Memory B cell (primary cell): ENCODE results near the gene PAQR5.
"Not testable (repeated sequence)": the region's sequence is repeated elsewhere in the genome, so short reads cannot be mapped to it uniquely, and the experiment has no call there.

Experiments
- ATAC-seq: fragments of 150-1000 bp; cut with Tn5 transposase; 2 replicates; pipeline ENCODE4 v1.10.0; 2021; ENCODE audit warnings: low read depth, mild to moderate bottlenecking, moderate library complexity
- DNase-seq, 2 donors: peaks; one replicate each; pipeline ENCODE4 v3.0.0; 2022; ENCODE audit warnings: low spot score in 2 of 2
- H3K27ac Mint-ChIP-seq: one replicate; pipeline ENCODE4 v1.8.0; 2022; ENCODE audit warnings: mild to moderate bottlenecking, moderate library complexity, mixed read lengths
- H3K27me3 Mint-ChIP-seq: one replicate; pipeline ENCODE4 v1.8.0; 2022; ENCODE audit warnings: mixed read lengths
- H3K36me3 Mint-ChIP-seq: one replicate; pipeline ENCODE4 v1.8.0; 2022; ENCODE audit warnings: mild to moderate bottlenecking, mixed read lengths
- H3K4me1 Mint-ChIP-seq: one replicate; pipeline ENCODE4 v1.8.0; 2022; ENCODE audit warnings: mixed read lengths
- H3K4me3 Mint-ChIP-seq: one replicate; pipeline ENCODE4 v1.8.0; 2022; ENCODE audit warnings: mild to moderate bottlenecking, moderate library complexity, mixed read lengths
- H3K9me3 Mint-ChIP-seq: one replicate; pipeline ENCODE4 v1.8.0; 2022; ENCODE audit warnings: mixed read lengths

PAQR5 gene

GRCh38 chr15:69288011-69288410 lies 10.7 kb upstream of the PAQR5 start:
- Mint-ChIP-seq H3K36me3 (no peaks in the 10 kb centered on the region), H3K9me3 (no peaks in the 10 kb centered on the region), H3K4me3 (no peak overlapping the region), H3K27ac (no peak overlapping the region), H3K27me3 (peaks cover 4% of the 10 kb centered on the region), H3K4me1 (no peaks in the 10 kb centered on the region)
- ATAC-seq = no peak
- no peak for DNase-seq

GRCh38 chr15:69288531-69289341 lies 10.0 kb upstream of the PAQR5 start:
- H3K4me1 Mint-ChIP-seq = no peaks in the 10 kb centered on the region
- H3K36me3 Mint-ChIP-seq = no peaks in the 10 kb centered on the region
- no peak overlapping the region for H3K4me3 Mint-ChIP-seq
- H3K27ac Mint-ChIP-seq = no peak overlapping the region
- H3K27me3 Mint-ChIP-seq = peaks cover 4% of the 10 kb centered on the region
- ATAC-seq = no peak
- DNase-seq = no peak
- no peaks in the 10 kb centered on the region for H3K9me3 Mint-ChIP-seq

GRCh38 chr15:69289342-69290146 lies 9.2 kb upstream of the PAQR5 start:
- Mint-ChIP-seq H3K9me3 (no peaks in the 10 kb centered on the region), H3K36me3 (no peaks in the 10 kb centered on the region), H3K4me3 (no peak overlapping the region), H3K4me1 (no peaks in the 10 kb centered on the region), H3K27me3 (peaks cover 4% of the 10 kb centered on the region), H3K27ac (no peak overlapping the region)
- ATAC-seq (no peak), DNase-seq (no peak)

- H3K4me1 Mint-ChIP-seq = no peaks in the 10 kb centered on the region
- peaks cover 2% of the 10 kb centered on the region for H3K9me3 Mint-ChIP-seq
- H3K4me3 Mint-ChIP-seq = no peak overlapping the region
- DNase-seq (no peak), ATAC-seq (no peak)
- peaks cover 7% of the 10 kb centered on the region for H3K27me3 Mint-ChIP-seq
- no peak overlapping the region for H3K27ac Mint-ChIP-seq
- H3K36me3 Mint-ChIP-seq = no peaks in the 10 kb centered on the region
Measured at GRCh38 chr15:69290346-69291164, 8.2 kb upstream of the PAQR5 start.

GRCh38 chr15:69291651-69292050 lies 7.1 kb upstream of the PAQR5 start:
- not testable (repeated sequence) for H3K9me3 Mint-ChIP-seq, H3K4me1 Mint-ChIP-seq, DNase-seq, ATAC-seq, H3K27ac Mint-ChIP-seq, H3K36me3 Mint-ChIP-seq, H3K4me3 Mint-ChIP-seq
- H3K27me3 Mint-ChIP-seq = peaks cover 12% of the 10 kb centered on the region

GRCh38 chr15:69292826-69293420 lies 5.8 kb upstream of the PAQR5 start:
- no peak for ATAC-seq
- Mint-ChIP-seq H3K27me3 (peaks cover 14% of the 10 kb centered on the region), H3K36me3 (no peaks in the 10 kb centered on the region), H3K27ac (no peak overlapping the region), H3K4me1 (no peaks in the 10 kb centered on the region), H3K9me3 (peaks cover 2% of the 10 kb centered on the region), H3K4me3 (no peak overlapping the region)
- no peak for DNase-seq

GRCh38 chr15:69293741-69294615 lies 4.7 kb upstream of the PAQR5 start:
- no peak overlapping the region for H3K27ac Mint-ChIP-seq
- peaks cover 12% of the 10 kb centered on the region for H3K27me3 Mint-ChIP-seq
- no peak overlapping the region for H3K4me3 Mint-ChIP-seq
- peaks cover 2% of the 10 kb centered on the region for H3K9me3 Mint-ChIP-seq
- no peaks in the 10 kb centered on the region for H3K4me1 Mint-ChIP-seq
- no peak for DNase-seq
- H3K36me3 Mint-ChIP-seq = no peaks in the 10 kb centered on the region
- ATAC-seq = no peak

- Mint-ChIP-seq H3K4me1 (no peaks in the 10 kb centered on the region), H3K9me3 (peaks cover 2% of the 10 kb centered on the region), H3K27ac (no peak overlapping the region), H3K27me3 (peaks cover 21% of the 10 kb centered on the region), H3K36me3 (no peaks in the 10 kb centered on the region), H3K4me3 (no peak overlapping the region)
- DNase-seq (no peak), ATAC-seq (no peak)
Measured at GRCh38 chr15:69296606-69297005, 2.1 kb upstream of the PAQR5 start.

- no peaks in the 10 kb centered on the region for H3K36me3 Mint-ChIP-seq
- ATAC-seq (no peak), DNase-seq (no peak)
- no peaks in the 10 kb centered on the region for H3K4me1 Mint-ChIP-seq
- peak overlapping the region; percentile 19 for H3K4me3 Mint-ChIP-seq
- no peak overlapping the region for H3K27ac Mint-ChIP-seq
- H3K9me3 Mint-ChIP-seq = peaks cover 2% of the 10 kb centered on the region
- peaks cover 23% of the 10 kb centered on the region for H3K27me3 Mint-ChIP-seq
Measured at GRCh38 chr15:69297642-69298353, 914 bp upstream of the PAQR5 start.

GRCh38 chr15:69298354-69298696 lies 387 bp upstream of the PAQR5 start:
- Mint-ChIP-seq H3K27me3 (peaks cover 25% of the 10 kb centered on the region), H3K9me3 (peaks cover 2% of the 10 kb centered on the region)

GRCh38 chr15:69299451-69299886 lies 757 bp downstream of the PAQR5 start:
- DNase-seq = no peak
- H3K4me1 Mint-ChIP-seq = no peaks in the 10 kb centered on the region
- ATAC-seq = no peak
- H3K27ac Mint-ChIP-seq = no peak overlapping the region
- H3K4me3 Mint-ChIP-seq = peak overlapping the region; percentile 35
- H3K27me3 Mint-ChIP-seq = peaks cover 25% of the 10 kb centered on the region
- peaks cover 2% of the 10 kb centered on the region for H3K9me3 Mint-ChIP-seq
- no peaks in the 10 kb centered on the region for H3K36me3 Mint-ChIP-seq

More at GRCh38 chr15:69298354-69298696, 387 bp upstream of the PAQR5 start:
- Mint-ChIP-seq H3K4me1 (no peaks in the 10 kb centered on the region), H3K27ac (no peak overlapping the region), H3K36me3 (no peaks in the 10 kb centered on the region), H3K4me3 (peak overlapping the region; percentile 19)
- no peak for DNase-seq
- ATAC-seq = no peak

GRCh38 chr15:69299943-69300588 lies 1.4 kb downstream of the PAQR5 start:
- no peaks in the 10 kb centered on the region for H3K36me3 Mint-ChIP-seq
- ATAC-seq = no peak
- H3K9me3 Mint-ChIP-seq = no peaks in the 10 kb centered on the region
- H3K27ac Mint-ChIP-seq = no peak overlapping the region
- H3K4me1 Mint-ChIP-seq = no peaks in the 10 kb centered on the region
- no peak overlapping the region for H3K4me3 Mint-ChIP-seq
- H3K27me3 Mint-ChIP-seq = peaks cover 22% of the 10 kb centered on the region
- DNase-seq = no peak
